Hepatocyte (in vitro differentiated cells): ENCODE measurements around the gene C7orf25. TPM values are rescaled to one million over a fixed set of nuclear protein-coding genes. Genes with fewer than 3 reads are reported as not detected.

Experiments
- DNase-seq: peaks from one replicate; pipeline ENCODE4 v3.0.0-alpha.2; 2016; ENCODE audit warnings: low spot score
- H2AFZ ChIP-seq: fragments of 200-600 bp; sonication (generic); 2 replicates; pipeline ENCODE4 v1.6.0; 2016; ENCODE audit warnings: antibody characterized with exemption, mild to moderate bottlenecking
- H3K27ac ChIP-seq: fragments of 200-600 bp; sonication (generic); 2 replicates; pipeline ENCODE4 v1.5.1; 2016; ENCODE audit warnings: mild to moderate bottlenecking
- H3K27me3 ChIP-seq: fragments of 200-600 bp; sonication (generic); 2 replicates; pipeline ENCODE4 v1.6.1; 2016
- H3K36me3 ChIP-seq: fragments of 200-600 bp; sonication (generic); replicated peaks from 2 replicates; pipeline ENCODE4 v1.5.1; 2016; ENCODE audit warnings: low read depth; ENCODE audit not compliant: insufficient read depth
- H3K4me1 ChIP-seq: fragments of 200-600 bp; sonication (generic); 2 replicates; pipeline ENCODE4 v1.5.1; 2016; ENCODE audit warnings: mild to moderate bottlenecking, moderate library complexity; ENCODE audit not compliant: insufficient read depth
- H3K4me2 ChIP-seq: fragments of 200-600 bp; sonication (generic); 2 replicates; pipeline ENCODE4 v1.6.0; 2016
- H3K4me3 ChIP-seq: fragments of 200-600 bp; sonication (generic); 2 replicates; pipeline ENCODE4 v1.5.1; 2016; ENCODE audit warnings: mild to moderate bottlenecking
- H3K79me2 ChIP-seq: fragments of 200-600 bp; sonication (generic); 2 replicates; pipeline ENCODE4 v1.6.0; 2017; ENCODE audit warnings: mild to moderate bottlenecking
- H3K9me2 ChIP-seq: fragments of 200-600 bp; sonication (generic); replicated peaks from 2 replicates; pipeline ENCODE4 v1.6.0; 2017; ENCODE audit warnings: mild to moderate bottlenecking; ENCODE audit not compliant: insufficient read depth
- H3K9me3 ChIP-seq: fragments of 200-600 bp; sonication (generic); 2 replicates; pipeline ENCODE4 v1.5.1; 2016; ENCODE audit warnings: low read depth, mild to moderate bottlenecking
- H4K20me1 ChIP-seq: fragments of 200-600 bp; sonication (generic); 2 replicates; pipeline ENCODE4 v1.6.0; 2016; ENCODE audit warnings: mild to moderate bottlenecking; ENCODE audit not compliant: insufficient read depth, poor library complexity, severe bottlenecking
- CTCF ChIP-seq: fragments of 200-600 bp; sonication (generic); IDR thresholded peaks from 2 replicates; pipeline ENCODE4 v1.5.1; 2016; ENCODE audit warnings: antibody characterized with exemption, mild to moderate bottlenecking; ENCODE audit not compliant: poor library complexity
- EZH2 ChIP-seq: fragments of 200-600 bp; sonication (generic); IDR thresholded peaks from 2 replicates; pipeline ENCODE4 v1.6.1; 2016; ENCODE audit warnings: antibody characterized with exemption, mild to moderate bottlenecking, borderline replicate concordance
- EZH2phosphoT487 ChIP-seq: fragments of 200-600 bp; sonication (generic); IDR thresholded peaks from one replicate; pipeline ENCODE4 v1.6.1; 2018; ENCODE audit warnings: antibody characterized with exemption, mild to moderate bottlenecking, low read depth, moderate library complexity; ENCODE audit not compliant: unreplicated experiment, severe bottlenecking
- WGBS: methylation state at CpG from one replicate; pipeline ENCODE4 v1.1.6; 2016; ENCODE audit warnings: low lambda C conversion rate; ENCODE audit errors: missing lambda C conversion rate; 5-methylcytosine and 5-hydroxymethylcytosine counted together
- polyA plus RNA-seq: library from polyadenylated mRNA; unstranded; fragments of >200 nt; fragmentation: Nextera tagmentation; extraction: Ambion mirVana; gene quantifications from 2 replicates; pipeline ENCODE4 v1.2.1, GENCODE V29; 2016
- total RNA-seq: library from RNA; depleted of rRNA; stranded (reverse); fragments of >200 nt; gene quantifications from 2 replicates; pipeline ENCODE4 v1.2.3, GENCODE V29; 2014

The C7orf25 gene
- total and polyA plus RNA-seq, 2 experiments from 2014 or later = 2.4 to 5.9 TPM

GRCh38 chr7:42924223-42924838 lies 12.5 kb upstream of the C7orf25 start:
- 98% methylated on average over 5 of the region's 5 CpGs for WGBS
- H3K36me3 ChIP-seq = peaks cover 10% of the 10 kb centered on the region
- peaks cover 39% of the 10 kb centered on the region for H3K79me2 ChIP-seq

GRCh38 chr7:42922017-42922753 lies 10.3 kb upstream of the C7orf25 start:
- H3K9me3 ChIP-seq = no peaks in the 10 kb centered on the region
- peaks cover 10% of the 10 kb centered on the region for H3K36me3 ChIP-seq
- no peak overlapping the region for H3K4me3 ChIP-seq
- H3K27me3 ChIP-seq = no peaks in the 10 kb centered on the region
- H2AFZ ChIP-seq = no peak overlapping the region
- TF ChIP-seq EZH2phosphoT487 (no peak), EZH2 (no peak)
- peaks cover under 1% of the 10 kb centered on the region for H4K20me1 ChIP-seq
- no peak overlapping the region for H3K27ac ChIP-seq
- peaks cover 18% of the 10 kb centered on the region for H3K79me2 ChIP-seq
- no peaks in the 10 kb centered on the region for H3K4me1 ChIP-seq
- 95% methylated on average over 3 of the region's 3 CpGs for WGBS
- no peak overlapping the region for H3K4me2 ChIP-seq
- no peaks in the 10 kb centered on the region for H3K9me2 ChIP-seq
- no peak for DNase-seq

More at GRCh38 chr7:42924223-42924838, 12.5 kb upstream of the C7orf25 start:
- Histone ChIP-seq H3K4me3 (no peak overlapping the region), H3K9me2 (no peaks in the 10 kb centered on the region), H3K4me2 (no peak overlapping the region), H3K27ac (no peak overlapping the region), H3K4me1 (no peaks in the 10 kb centered on the region), H3K27me3 (no peaks in the 10 kb centered on the region), H4K20me1 (peaks cover 20% of the 10 kb centered on the region), H3K9me3 (no peaks in the 10 kb centered on the region), H2AFZ (no peak overlapping the region)
- no peak for DNase-seq
- TF ChIP-seq EZH2 = no peak
- no peak for TF ChIP-seq EZH2phosphoT487
- no peak for TF ChIP-seq CTCF

- 65% methylated on average over 1 of the region's 1 CpG for WGBS
- H3K27ac ChIP-seq = peak overlapping the region; percentile 52
- no peaks in the 10 kb centered on the region for H3K27me3 ChIP-seq
Measured at GRCh38 chr7:42915356-42915755, 3.5 kb upstream of the C7orf25 start.

More at GRCh38 chr7:42915356-42915755, 3.5 kb upstream of the C7orf25 start:
- no peak overlapping the region for H3K4me3 ChIP-seq
- H3K79me2 ChIP-seq = peaks cover 11% of the 10 kb centered on the region
- no peak for DNase-seq
- H3K4me2 ChIP-seq = no peak overlapping the region
- H3K9me3 ChIP-seq = no peaks in the 10 kb centered on the region
- H4K20me1 ChIP-seq = no peaks in the 10 kb centered on the region
- H3K36me3 ChIP-seq = no peaks in the 10 kb centered on the region
- H3K4me1 ChIP-seq = peaks cover 12% of the 10 kb centered on the region
- no peaks in the 10 kb centered on the region for H3K9me2 ChIP-seq
- no peak overlapping the region for H2AFZ ChIP-seq
- TF ChIP-seq CTCF (no peak), EZH2phosphoT487 (no peak), EZH2 (no peak)
